HepG2 (cell line): ENCODE data around the gene TUBB. TPM values are rescaled to one million over a fixed set of nuclear protein-coding genes. Genes with fewer than 3 reads are reported as not detected.
A peak's percentile ranks its signal among the peaks of the same experiment; 100 is the strongest.

ENCODE experiments used
- DPF2 ChIP-seq: sonication (generic); formaldehyde crosslinking; IDR thresholded peaks from 2 replicates; pipeline ENCODE4 v1.4.0; 2020; ENCODE audit warnings: mild to moderate bottlenecking, low read depth, missing genetic modification reagents, borderline replicate concordance
- ETV6 ChIP-seq: sonication (generic); formaldehyde crosslinking; conservative IDR thresholded peaks from 2 replicates; pipeline ENCODE4 v1.4.0; 2020; ENCODE audit warnings: missing genetic modification reagents
- NFE2L2 ChIP-seq: fragments of 150-350 bp; IDR thresholded peaks from 2 replicates; pipeline ENCODE4 v1.6.1; 2014; ENCODE audit warnings: low read length
- RELA ChIP-seq: sonication (generic); formaldehyde crosslinking; IDR thresholded peaks from 2 replicates; pipeline ENCODE4 v1.4.0; 2020; ENCODE audit warnings: missing genetic modification reagents
- SCMH1 ChIP-seq: sonication (generic); formaldehyde crosslinking; IDR thresholded peaks from 2 replicates; pipeline ENCODE4 v1.9.0; 2021; ENCODE audit warnings: missing genetic modification reagents, mild to moderate bottlenecking, borderline replicate concordance
- SNAPC2 ChIP-seq: sonication (generic); formaldehyde crosslinking; IDR thresholded peaks from 2 replicates; pipeline ENCODE4 v1.8.1; 2022; ENCODE audit warnings: mild to moderate bottlenecking, missing genetic modification reagents
- TCF12 ChIP-seq, 2 experiments: fragments of 450-650 bp in 1 of 2; sonication (generic) in 1 of 2; formaldehyde crosslinking in 1 of 2; IDR thresholded peaks; 2 replicates each; pipeline versions ENCODE4 v1.6.1 to v1.8.0; 2017 to 2022; ENCODE audit warnings: antibody characterized with exemption in 1 of 2, mild to moderate bottlenecking in 1 of 2, missing genetic modification reagents in 1 of 2, moderate library complexity in 1 of 2
- ZNF234 ChIP-seq: sonication (generic); formaldehyde crosslinking; conservative IDR thresholded peaks from 2 replicates; pipeline ENCODE4 v1.5.1; 2020; ENCODE audit warnings: mild to moderate bottlenecking, missing genetic modification reagents
- ZNF292 ChIP-seq: sonication (generic); formaldehyde crosslinking; IDR thresholded peaks from 2 replicates; pipeline ENCODE4 v1.8.1; 2022; ENCODE audit warnings: mild to moderate bottlenecking, low read depth, missing genetic modification reagents, borderline replicate concordance
- polyA plus RNA-seq, 8 experiments: library from polyadenylated mRNA; depleted of rRNA in 3 of 8; stranded (reverse) in 7 of 8; unstranded in 1 of 8; fragments of >200 nt; fragmentation: Illumina TruSeq in 4 of 8; extraction: Trizol in 4 of 8; gene quantifications; 2 replicates each; pipeline versions ENCODE4 v1.2.1 to v1.2.3, GENCODE V29; 2011 to 2016; ENCODE audit warnings: low read depth in 4 of 8, missing spikeins in 1 of 8, mixed read lengths in 1 of 8; ENCODE audit not compliant: insufficient read depth in 1 of 8
- total RNA-seq, 5 experiments: library from RNA; depleted of rRNA; stranded (reverse); fragments of >200 nt; fragmentation: Illumina TruSeq; extraction: Trizol; gene quantifications; 2 replicates each; pipeline ENCODE4 v1.2.3, GENCODE V29; 2016; ENCODE audit warnings: low read depth in 1 of 5
- TF ChIP-seq, protein P1 (sequence below): IDR thresholded peaks from 2 replicates; pipeline ENCODE4 v1.6.1; 2016; ENCODE audit warnings: missing compliant biosample characterization, missing genetic modification reagents, borderline replicate concordance
- TF ChIP-seq, protein P2 (sequence below): sonication (generic); formaldehyde crosslinking; IDR thresholded peaks from 2 replicates; pipeline ENCODE4 v1.4.0; 2020; ENCODE audit warnings: missing genetic modification reagents
- TF ChIP-seq, protein P3 (sequence below): sonication (generic); formaldehyde crosslinking; IDR thresholded peaks from 2 replicates; pipeline ENCODE4 v1.8.0; 2022; ENCODE audit warnings: missing genetic modification reagents, mild to moderate bottlenecking, inconsistent platforms, borderline replicate concordance
- TF ChIP-seq, protein P4 (sequence below): IDR thresholded peaks from 2 replicates; pipeline ENCODE4 v1.6.1; 2016; ENCODE audit warnings: low read depth, control low read depth
- TF ChIP-seq, protein P5 (sequence below): sonication (generic); formaldehyde crosslinking; IDR thresholded peaks from 2 replicates; pipeline ENCODE4 v1.8.1; 2023; ENCODE audit warnings: mild to moderate bottlenecking, missing genetic modification reagents
- TF ChIP-seq, protein P6 (sequence below): sonication (generic); formaldehyde crosslinking; IDR thresholded peaks from 2 replicates; pipeline ENCODE4 v1.4.0; 2020; ENCODE audit warnings: mild to moderate bottlenecking, missing genetic modification reagents

TUBB gene
- total and polyA plus RNA-seq, 2 of the 13 experiments (the other 11 are each of a cell fraction or from before 2014, with no cell fraction given), result 911 to 1,163 TPM

DNA sequence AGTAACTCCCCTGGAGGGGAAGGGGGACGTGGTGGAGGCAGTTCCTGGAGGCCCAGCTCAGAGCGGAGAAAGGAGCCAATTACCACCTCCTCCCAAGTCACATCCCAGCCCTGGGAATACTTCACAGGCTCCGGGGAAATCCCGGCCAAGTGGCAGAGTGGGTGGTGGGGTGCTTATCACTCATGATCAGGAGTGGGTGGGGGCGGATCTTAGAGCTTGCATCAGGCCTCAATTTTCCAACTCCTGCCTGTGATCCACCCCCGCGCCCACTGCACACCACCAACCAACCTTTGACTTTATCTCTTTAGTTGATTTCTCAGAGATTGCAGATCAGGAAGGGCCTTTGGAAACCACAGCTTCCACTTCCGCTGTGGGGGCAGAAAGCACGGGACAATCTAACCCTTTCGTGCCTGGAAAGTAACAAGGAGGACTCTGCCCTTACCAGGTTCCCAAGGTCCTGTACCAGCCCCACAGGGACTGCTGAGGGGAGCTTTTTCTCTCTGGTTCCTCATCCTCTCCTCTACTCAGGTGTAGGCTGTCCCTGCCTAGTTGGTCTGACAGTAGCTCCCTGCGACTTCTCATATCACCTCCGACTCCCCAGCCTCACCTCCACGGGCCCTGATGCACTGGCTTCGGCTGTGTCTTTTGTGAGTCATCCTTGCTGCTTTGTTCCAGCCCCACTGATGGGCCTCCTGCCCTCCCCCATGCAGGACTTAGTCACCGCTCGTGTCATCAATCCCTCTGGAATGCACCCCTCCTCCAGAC, 49.1 kb downstream of the TUBB start (continued):
- TF ChIP-seq, protein P1, sequence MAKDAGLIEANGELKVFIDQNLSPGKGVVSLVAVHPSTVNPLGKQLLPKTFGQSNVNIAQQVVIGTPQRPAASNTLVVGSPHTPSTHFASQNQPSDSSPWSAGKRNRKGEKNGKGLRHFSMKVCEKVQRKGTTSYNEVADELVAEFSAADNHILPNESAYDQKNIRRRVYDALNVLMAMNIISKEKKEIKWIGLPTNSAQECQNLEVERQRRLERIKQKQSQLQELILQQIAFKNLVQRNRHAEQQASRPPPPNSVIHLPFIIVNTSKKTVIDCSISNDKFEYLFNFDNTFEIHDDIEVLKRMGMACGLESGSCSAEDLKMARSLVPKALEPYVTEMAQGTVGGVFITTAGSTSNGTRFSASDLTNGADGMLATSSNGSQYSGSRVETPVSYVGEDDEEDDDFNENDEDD (CRISPR knock-in tag), result 0 out of 2 replicates have a peak, but pooled peaks have one; percentile 22
- TF ChIP-seq SCMH1 (CRISPR knock-in tag) (no peak), ZNF234 (no peak), NFE2L2 (peak; percentile 6; the same call in 1 of the 2 replicates), SNAPC2 (CRISPR knock-in tag) (peak; percentile 58; the same call in 1 of the 2 replicates), TCF12 (IDR thresholded peaks at IDR 0.05) (no peak), TCF12 (CRISPR knock-in tag; IDR thresholded peaks at IDR 0.05) (peak; percentile 84; the same call in 1 of the 2 replicates), ETV6 (CRISPR knock-in tag) (peak; percentile 48; the same call in 1 of the 2 replicates), ZNF292 (peak; percentile 91; the same call in 1 of the 2 replicates), DPF2 (peak; percentile 83), RELA (CRISPR knock-in tag) (0 out of 2 replicates have a peak, but pooled peaks have one; percentile 23)
- TF ChIP-seq, protein P2, sequence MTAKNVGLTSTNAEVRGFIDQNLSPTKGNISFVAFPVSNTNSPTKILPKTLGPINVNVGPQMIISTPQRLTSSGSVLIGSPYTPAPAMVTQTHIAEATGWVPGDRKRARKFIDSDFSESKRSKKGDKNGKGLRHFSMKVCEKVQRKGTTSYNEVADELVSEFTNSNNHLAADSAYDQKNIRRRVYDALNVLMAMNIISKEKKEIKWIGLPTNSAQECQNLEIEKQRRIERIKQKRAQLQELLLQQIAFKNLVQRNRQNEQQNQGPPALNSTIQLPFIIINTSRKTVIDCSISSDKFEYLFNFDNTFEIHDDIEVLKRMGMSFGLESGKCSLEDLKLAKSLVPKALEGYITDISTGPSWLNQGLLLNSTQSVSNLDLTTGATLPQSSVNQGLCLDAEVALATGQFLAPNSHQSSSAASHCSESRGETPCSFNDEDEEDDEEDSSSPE (CRISPR knock-in tag), result no peak; the same call in 1 of the 2 replicates
- TF ChIP-seq, protein P3, sequence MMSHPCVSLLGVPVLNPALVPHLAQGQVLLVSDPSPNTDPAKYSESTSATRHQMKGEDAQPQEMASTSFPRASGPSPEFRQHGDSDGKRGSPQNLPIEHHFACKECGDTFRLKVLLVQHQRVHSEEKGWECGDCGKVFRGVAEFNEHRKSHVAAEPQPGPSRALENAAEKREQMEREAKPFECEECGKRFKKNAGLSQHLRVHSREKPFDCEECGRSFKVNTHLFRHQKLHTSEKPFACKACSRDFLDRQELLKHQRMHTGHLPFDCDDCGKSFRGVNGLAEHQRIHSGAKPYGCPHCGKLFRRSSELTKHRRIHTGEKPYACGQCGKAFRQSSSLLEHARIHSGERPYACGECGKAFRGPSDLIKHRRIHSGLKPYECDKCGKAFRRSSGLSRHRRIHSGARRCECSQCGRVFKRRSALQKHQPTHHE, result peak; percentile 51; the same call in 1 of the 2 replicates
- TF ChIP-seq, protein P4, sequence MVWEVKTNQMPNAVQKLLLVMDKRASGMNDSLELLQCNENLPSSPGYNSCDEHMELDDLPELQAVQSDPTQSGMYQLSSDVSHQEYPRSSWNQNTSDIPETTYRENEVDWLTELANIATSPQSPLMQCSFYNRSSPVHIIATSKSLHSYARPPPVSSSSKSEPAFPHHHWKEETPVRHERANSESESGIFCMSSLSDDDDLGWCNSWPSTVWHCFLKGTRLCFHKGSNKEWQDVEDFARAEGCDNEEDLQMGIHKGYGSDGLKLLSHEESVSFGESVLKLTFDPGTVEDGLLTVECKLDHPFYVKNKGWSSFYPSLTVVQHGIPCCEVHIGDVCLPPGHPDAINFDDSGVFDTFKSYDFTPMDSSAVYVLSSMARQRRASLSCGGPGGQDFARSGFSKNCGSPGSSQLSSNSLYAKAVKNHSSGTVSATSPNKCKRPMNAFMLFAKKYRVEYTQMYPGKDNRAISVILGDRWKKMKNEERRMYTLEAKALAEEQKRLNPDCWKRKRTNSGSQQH (CRISPR knock-in tag), result no peak; the same call in 1 of the 2 replicates
- TF ChIP-seq, protein P5, sequence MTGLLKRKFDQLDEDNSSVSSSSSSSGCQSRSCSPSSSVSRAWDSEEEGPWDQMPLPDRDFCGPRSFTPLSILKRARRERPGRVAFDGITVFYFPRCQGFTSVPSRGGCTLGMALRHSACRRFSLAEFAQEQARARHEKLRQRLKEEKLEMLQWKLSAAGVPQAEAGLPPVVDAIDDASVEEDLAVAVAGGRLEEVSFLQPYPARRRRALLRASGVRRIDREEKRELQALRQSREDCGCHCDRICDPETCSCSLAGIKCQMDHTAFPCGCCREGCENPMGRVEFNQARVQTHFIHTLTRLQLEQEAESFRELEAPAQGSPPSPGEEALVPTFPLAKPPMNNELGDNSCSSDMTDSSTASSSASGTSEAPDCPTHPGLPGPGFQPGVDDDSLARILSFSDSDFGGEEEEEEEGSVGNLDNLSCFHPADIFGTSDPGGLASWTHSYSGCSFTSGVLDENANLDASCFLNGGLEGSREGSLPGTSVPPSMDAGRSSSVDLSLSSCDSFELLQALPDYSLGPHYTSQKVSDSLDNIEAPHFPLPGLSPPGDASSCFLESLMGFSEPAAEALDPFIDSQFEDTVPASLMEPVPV (CRISPR knock-in tag), result peak; percentile 74; the same call in 1 of the 2 replicates
- TF ChIP-seq, protein P6, sequence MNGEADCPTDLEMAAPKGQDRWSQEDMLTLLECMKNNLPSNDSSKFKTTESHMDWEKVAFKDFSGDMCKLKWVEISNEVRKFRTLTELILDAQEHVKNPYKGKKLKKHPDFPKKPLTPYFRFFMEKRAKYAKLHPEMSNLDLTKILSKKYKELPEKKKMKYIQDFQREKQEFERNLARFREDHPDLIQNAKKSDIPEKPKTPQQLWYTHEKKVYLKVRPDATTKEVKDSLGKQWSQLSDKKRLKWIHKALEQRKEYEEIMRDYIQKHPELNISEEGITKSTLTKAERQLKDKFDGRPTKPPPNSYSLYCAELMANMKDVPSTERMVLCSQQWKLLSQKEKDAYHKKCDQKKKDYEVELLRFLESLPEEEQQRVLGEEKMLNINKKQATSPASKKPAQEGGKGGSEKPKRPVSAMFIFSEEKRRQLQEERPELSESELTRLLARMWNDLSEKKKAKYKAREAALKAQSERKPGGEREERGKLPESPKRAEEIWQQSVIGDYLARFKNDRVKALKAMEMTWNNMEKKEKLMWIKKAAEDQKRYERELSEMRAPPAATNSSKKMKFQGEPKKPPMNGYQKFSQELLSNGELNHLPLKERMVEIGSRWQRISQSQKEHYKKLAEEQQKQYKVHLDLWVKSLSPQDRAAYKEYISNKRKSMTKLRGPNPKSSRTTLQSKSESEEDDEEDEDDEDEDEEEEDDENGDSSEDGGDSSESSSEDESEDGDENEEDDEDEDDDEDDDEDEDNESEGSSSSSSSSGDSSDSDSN (CRISPR knock-in tag), result peak; percentile 79
